Ectodermal cell (in vitro differentiated cells): Measurements from ENCODE around the gene SMC3.

Source experiments
- H3K27ac ChIP-seq: 2 replicates; pipeline ENCODE4 v1.7.0; 2013; ENCODE audit warnings: mild to moderate bottlenecking, low read depth, low read length; ENCODE audit not compliant: insufficient read depth, poor library complexity, severe bottlenecking
- H3K27me3 ChIP-seq: 2 replicates; pipeline ENCODE4 v1.7.0; 2013; ENCODE audit warnings: mild to moderate bottlenecking, low read length; ENCODE audit not compliant: insufficient read depth, control insufficient read depth, poor library complexity, severe bottlenecking
- H3K36me3 ChIP-seq: one replicate; pipeline ENCODE4 v1.7.0; 2013; ENCODE audit warnings: low read length; ENCODE audit not compliant: control insufficient read depth, insufficient read depth
- H3K4me1 ChIP-seq: one replicate; pipeline ENCODE4 v1.7.0; 2013; ENCODE audit warnings: low read length; ENCODE audit not compliant: control insufficient read depth, insufficient read depth
- H3K4me3 ChIP-seq: 2 replicates; pipeline ENCODE4 v1.7.0; 2013; ENCODE audit warnings: low read depth, low read length, control low read depth; ENCODE audit not compliant: insufficient read depth
- H3K9me3 ChIP-seq: 2 replicates; pipeline ENCODE4 v1.7.0; 2013; ENCODE audit warnings: mild to moderate bottlenecking, low read length, moderate library complexity; ENCODE audit not compliant: control insufficient read depth
- WGBS, 2 experiments: methylation state at CpG; one replicate each; pipeline ENCODE4 v1.1.7; 2013; ENCODE audit warnings: missing lambda C conversion rate in 2 of 2; 5-methylcytosine and 5-hydroxymethylcytosine counted together

SMC3 gene

GRCh38 chr10:110561292-110561691 is 6.2 kb upstream of the SMC3 start:
- Histone ChIP-seq H3K4me1 (no peaks in the 10 kb centered on the region), H3K27ac (no peak overlapping the region), H3K4me3 (no peak overlapping the region), H3K9me3 (no peaks in the 10 kb centered on the region), H3K36me3 (no peaks in the 10 kb centered on the region), H3K27me3 (no peaks in the 10 kb centered on the region)
- WGBS, 2 experiments = 86 to 100% methylated on average over 2 to 3 of the region's 3 CpGs

GRCh38 chr10:110562348-110562747 is 5.1 kb upstream of the SMC3 start:
- H3K27me3 ChIP-seq = no peaks in the 10 kb centered on the region
- H3K4me1 ChIP-seq = no peaks in the 10 kb centered on the region
- H3K9me3 ChIP-seq = no peaks in the 10 kb centered on the region
- no peaks in the 10 kb centered on the region for H3K36me3 ChIP-seq
- no peak overlapping the region for H3K27ac ChIP-seq
- no peak overlapping the region for H3K4me3 ChIP-seq
- 93% methylated on average over 3 to 4 of the region's 4 CpGs for WGBS, 2 experiments

DNA sequence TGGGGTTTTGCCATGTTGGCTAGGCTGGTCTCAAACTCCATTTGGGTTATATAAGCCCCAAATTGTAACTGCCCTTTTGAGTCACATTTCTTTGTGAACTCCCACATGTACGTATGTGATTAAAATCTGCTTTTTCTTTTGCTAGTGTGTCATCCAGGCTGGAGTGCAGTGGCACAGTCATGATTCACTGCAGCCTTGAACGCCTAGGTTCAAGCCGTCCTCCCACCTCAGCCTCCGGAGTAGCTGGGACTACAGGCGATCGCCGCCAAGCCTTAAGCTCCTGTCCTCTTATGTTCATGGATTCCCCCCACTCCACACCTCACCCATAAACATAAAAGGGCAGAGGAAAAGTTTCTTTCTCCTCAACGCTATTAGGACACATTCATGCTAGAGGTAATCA is 4.4 kb upstream of the SMC3 start:
- H3K4me1 ChIP-seq = no peaks in the 10 kb centered on the region
- no peaks in the 10 kb centered on the region for H3K27me3 ChIP-seq
- no peaks in the 10 kb centered on the region for H3K9me3 ChIP-seq
- H3K27ac ChIP-seq = no peak overlapping the region
- WGBS, 2 experiments = 92 to 98% methylated on average over 8 of the region's 8 CpGs
- H3K4me3 ChIP-seq = no peak overlapping the region
- H3K36me3 ChIP-seq = no peaks in the 10 kb centered on the region

GRCh38 chr10:110566472-110567200 is 859 bp upstream of the SMC3 start:
- Histone ChIP-seq H3K27me3 (no peaks in the 10 kb centered on the region), H3K4me3 (peak overlapping the region; percentile 98), H3K36me3 (peaks cover 2% of the 10 kb centered on the region), H3K9me3 (no peaks in the 10 kb centered on the region), H3K4me1 (peaks cover 18% of the 10 kb centered on the region), H3K27ac (peak overlapping the region; percentile 99)
- WGBS, 2 experiments = 52 to 53% methylated on average over 19 of the region's 19 CpGs

DNA sequence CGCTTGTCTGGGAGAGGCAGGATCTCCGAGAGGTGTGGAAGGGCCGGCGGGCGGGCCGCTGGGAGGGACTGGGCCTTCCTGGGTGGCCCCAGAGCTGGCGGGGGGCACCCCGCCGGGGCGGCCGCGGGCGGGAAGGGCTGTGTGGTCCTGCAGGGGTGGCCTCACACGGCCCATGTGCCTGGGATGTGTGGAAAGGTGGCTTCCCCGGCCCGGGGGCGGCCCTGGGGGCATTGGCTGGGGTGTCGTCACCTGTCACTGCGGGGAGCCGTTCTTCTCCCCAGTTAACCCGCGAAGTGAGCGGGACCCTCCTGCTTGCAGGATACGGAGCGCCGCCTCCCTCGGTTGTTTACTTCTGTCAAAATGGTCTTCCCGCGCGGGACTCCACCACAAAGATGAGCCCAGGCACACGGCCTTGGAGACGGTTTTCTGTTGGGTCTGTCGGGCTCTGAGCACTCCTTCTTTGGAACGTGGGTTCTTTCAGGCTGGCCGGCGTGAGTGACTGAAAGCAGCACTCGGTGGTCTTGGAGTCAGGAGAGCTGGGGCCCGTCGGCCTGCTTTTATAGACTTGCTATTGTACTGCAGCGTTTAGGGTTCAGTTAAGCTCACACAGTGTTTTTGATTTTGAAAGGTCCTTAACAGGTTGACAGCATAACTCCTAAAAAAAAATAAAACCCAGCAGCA is 700 bp downstream of the SMC3 start:
- 0% methylated on average over 40 of the region's 40 CpGs for WGBS, 2 experiments

DNA sequence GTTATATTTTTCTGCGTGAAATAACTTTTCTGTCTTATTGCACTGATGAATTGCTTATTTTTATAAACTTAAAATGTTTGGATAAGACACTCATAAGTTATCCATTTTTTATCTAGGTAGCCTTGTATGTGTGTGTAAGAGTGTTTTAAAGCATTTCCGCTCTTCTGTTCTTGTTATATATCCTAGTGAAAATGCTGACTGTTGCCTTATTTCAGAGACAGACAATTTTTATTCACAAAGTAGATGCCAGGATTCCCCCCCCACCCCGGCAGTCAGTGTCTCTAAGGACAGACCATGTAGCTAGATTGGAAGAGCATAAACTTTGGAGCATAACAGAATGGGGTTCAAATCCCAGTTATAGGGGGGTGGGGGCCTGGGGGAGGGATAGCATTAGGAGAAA is 1.6 kb downstream of the SMC3 start:
- Histone ChIP-seq H3K9me3 (no peaks in the 10 kb centered on the region), H3K27me3 (no peaks in the 10 kb centered on the region), H3K36me3 (peaks cover 2% of the 10 kb centered on the region), H3K27ac (no peak overlapping the region), H3K4me1 (peaks cover 18% of the 10 kb centered on the region), H3K4me3 (peak overlapping the region; percentile 98)
- WGBS, 2 experiments = 60 to 90% methylated on average over 1 to 3 of the region's 3 CpGs

More for the DNA sequence above, 700 bp downstream of the SMC3 start:
- Histone ChIP-seq H3K27ac (peak overlapping the region; percentile 99), H3K36me3 (peaks cover 2% of the 10 kb centered on the region), H3K4me3 (peak overlapping the region; percentile 98), H3K4me1 (peaks cover 18% of the 10 kb centered on the region), H3K27me3 (no peaks in the 10 kb centered on the region), H3K9me3 (no peaks in the 10 kb centered on the region)

GRCh38 chr10:110569736-110570135 is 2.2 kb downstream of the SMC3 start:
- Histone ChIP-seq H3K4me1 (peaks cover 18% of the 10 kb centered on the region), H3K9me3 (no peaks in the 10 kb centered on the region), H3K27me3 (no peaks in the 10 kb centered on the region), H3K27ac (no peak overlapping the region), H3K4me3 (peak overlapping the region; percentile 98), H3K36me3 (peaks cover 2% of the 10 kb centered on the region)
- 92 to 93% methylated on average over 1 of the region's 1 CpG for WGBS, 2 experiments

- H3K4me3 ChIP-seq = peak overlapping the region; percentile 6
- peaks cover 10% of the 10 kb centered on the region for H3K36me3 ChIP-seq
- WGBS, 2 experiments = 94 to 97% methylated on average over 1 of the region's 2 CpGs
- H3K27ac ChIP-seq = no peak overlapping the region
- H3K27me3 ChIP-seq = no peaks in the 10 kb centered on the region
- peaks cover 18% of the 10 kb centered on the region for H3K4me1 ChIP-seq
- no peaks in the 10 kb centered on the region for H3K9me3 ChIP-seq
Observed at GRCh38 chr10:110571093-110571743, 3.7 kb downstream of the SMC3 start.

- H3K4me1 ChIP-seq = peaks cover 18% of the 10 kb centered on the region
- no peak overlapping the region for H3K27ac ChIP-seq
- WGBS, 2 experiments = 95% methylated on average over 1 of the region's 2 CpGs
- no peaks in the 10 kb centered on the region for H3K27me3 ChIP-seq
- H3K4me3 ChIP-seq = no peak overlapping the region
- H3K36me3 ChIP-seq = peaks cover 12% of the 10 kb centered on the region
- no peaks in the 10 kb centered on the region for H3K9me3 ChIP-seq
Observed at GRCh38 chr10:110572862-110573261, 5.4 kb downstream of the SMC3 start.

DNA sequence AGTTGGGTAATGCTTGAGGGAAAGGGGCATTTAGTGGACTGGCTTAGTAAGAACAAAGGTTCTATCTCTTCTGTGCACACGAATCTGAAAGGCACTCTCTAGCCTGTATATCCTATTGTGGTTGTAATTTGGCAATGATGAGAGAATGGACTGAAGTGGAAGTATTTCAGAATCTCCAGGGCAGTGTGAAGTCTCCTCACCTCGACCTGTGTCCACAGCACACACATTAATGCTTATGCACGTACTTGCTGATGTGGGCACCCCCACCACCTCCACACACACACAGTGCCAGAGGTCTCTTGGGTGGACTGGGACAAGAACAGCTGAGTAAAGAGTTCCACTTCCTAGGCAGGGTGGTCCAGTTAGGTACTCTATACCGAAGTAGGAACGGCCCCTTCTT is 6.9 kb downstream of the SMC3 start:
- peaks cover 13% of the 10 kb centered on the region for H3K4me1 ChIP-seq
- H3K27me3 ChIP-seq = no peaks in the 10 kb centered on the region
- H3K27ac ChIP-seq = no peak overlapping the region
- H3K4me3 ChIP-seq = no peak overlapping the region
- H3K36me3 ChIP-seq = peaks cover 14% of the 10 kb centered on the region
- H3K9me3 ChIP-seq = no peaks in the 10 kb centered on the region
- 90 to 91% methylated on average over 5 of the region's 5 CpGs for WGBS, 2 experiments
